Mesenchymal stem cell (in vitro differentiated cells and primary cell): ENCODE data around the gene TMEM87A.

ENCODE experiments used
- DNase-seq: peaks from one replicate; pipeline ENCODE4 v3.0.0-alpha.2; 2013
- H2AFZ ChIP-seq: one replicate; pipeline ENCODE4 v1.6.1; 2013; ENCODE audit warnings: low read depth, mild to moderate bottlenecking, control low read depth, inconsistent platforms, low read length, moderate library complexity
- H2AK5ac ChIP-seq: 2 replicates; pipeline ENCODE4 v1.6.1; 2013; ENCODE audit warnings: low read length, moderate library complexity, mild to moderate bottlenecking, inconsistent platforms; ENCODE audit not compliant: severe bottlenecking
- H2BK120ac ChIP-seq: one replicate; pipeline ENCODE4 v1.6.1; 2013; ENCODE audit warnings: low read depth, mild to moderate bottlenecking, inconsistent platforms, low read length, moderate library complexity
- H2BK12ac ChIP-seq, 2 experiments: one replicate each; pipeline ENCODE4 v1.6.1; 2013; ENCODE audit warnings: inconsistent platforms in 2 of 2, low read length in 2 of 2, mild to moderate bottlenecking in 2 of 2, moderate library complexity in 2 of 2, control low read depth in 1 of 2
- H2BK15ac ChIP-seq: one replicate; pipeline ENCODE4 v1.6.1; 2013; ENCODE audit warnings: mild to moderate bottlenecking, low read depth, inconsistent platforms; ENCODE audit not compliant: poor library complexity, severe bottlenecking
- H2BK5ac ChIP-seq: 2 replicates; pipeline ENCODE4 v1.6.1; 2013; ENCODE audit warnings: low read depth, mild to moderate bottlenecking, low read length, control low read depth, inconsistent platforms; ENCODE audit not compliant: poor library complexity, severe bottlenecking
- H3K14ac ChIP-seq, 2 experiments: one replicate each; pipeline ENCODE4 v1.6.1; 2013; ENCODE audit warnings: inconsistent platforms in 2 of 2, low read length in 2 of 2, control low read depth in 1 of 2, mild to moderate bottlenecking in 1 of 2, moderate library complexity in 1 of 2
- H3K18ac ChIP-seq, 2 experiments: one replicate each; pipeline ENCODE4 v1.6.1; 2013; ENCODE audit warnings: inconsistent platforms in 2 of 2, low read length in 2 of 2, control low read depth in 1 of 2, low read depth in 1 of 2, mild to moderate bottlenecking in 1 of 2
- H3K23ac ChIP-seq, 2 experiments: one replicate each; pipeline ENCODE4 v1.6.1; 2013; ENCODE audit warnings: inconsistent platforms in 2 of 2, low read length in 2 of 2, mild to moderate bottlenecking in 2 of 2, moderate library complexity in 2 of 2, control low read depth in 1 of 2
- H3K27ac ChIP-seq: 2 replicates; pipeline ENCODE4 v1.5.1; 2013; ENCODE audit warnings: mild to moderate bottlenecking, moderate library complexity, low read length, control low read depth, inconsistent platforms; ENCODE audit not compliant: poor library complexity, severe bottlenecking
- H3K27me3 ChIP-seq, 2 experiments: 2 replicates each; pipeline versions ENCODE4 v1.6.1 to v1.7.0; 2013; ENCODE audit warnings: low read length in 2 of 2, mild to moderate bottlenecking in 2 of 2, moderate library complexity in 2 of 2, control low read depth in 1 of 2, inconsistent platforms in 1 of 2; ENCODE audit not compliant: control insufficient read depth in 1 of 2, insufficient read depth in 1 of 2
- H3K36me3 ChIP-seq, 2 experiments: 2 replicates each; pipeline versions ENCODE4 v1.6.1 to v1.7.0; 2013; ENCODE audit warnings: low read length in 2 of 2, control low read depth in 1 of 2, inconsistent platforms in 1 of 2, low read depth in 1 of 2, mild to moderate bottlenecking in 1 of 2; ENCODE audit not compliant: insufficient read depth in 2 of 2, control insufficient read depth in 1 of 2
- H3K4ac ChIP-seq, 2 experiments: one replicate each; pipeline ENCODE4 v1.6.1; 2013; ENCODE audit warnings: inconsistent platforms in 2 of 2, low read length in 2 of 2, mild to moderate bottlenecking in 2 of 2, moderate library complexity in 2 of 2, control low read depth in 1 of 2, low read depth in 1 of 2
- H3K4me1 ChIP-seq: 2 replicates; pipeline ENCODE4 v1.6.1; 2013; ENCODE audit warnings: low read depth, low read length, control low read depth; ENCODE audit not compliant: control insufficient read depth, insufficient read depth
- H3K4me2 ChIP-seq: 2 replicates; pipeline ENCODE4 v1.6.1; 2013; ENCODE audit warnings: low read length, mild to moderate bottlenecking, inconsistent platforms; ENCODE audit not compliant: poor library complexity, severe bottlenecking
- H3K4me3 ChIP-seq, 2 experiments: 2 replicates each; pipeline versions ENCODE4 v1.5.1 to v1.7.0; 2013; ENCODE audit warnings: low read length in 2 of 2, mild to moderate bottlenecking in 2 of 2, control low read depth in 1 of 2, low read depth in 1 of 2; ENCODE audit not compliant: insufficient read depth in 1 of 2
- H3K79me1 ChIP-seq: replicated peaks from 2 replicates; pipeline ENCODE4 v1.6.1; 2013; ENCODE audit warnings: mild to moderate bottlenecking, control low read depth, low read length, inconsistent platforms; ENCODE audit not compliant: poor library complexity, severe bottlenecking
- H3K9ac ChIP-seq: 2 replicates; pipeline ENCODE4 v1.7.0; 2013; ENCODE audit warnings: mild to moderate bottlenecking, low read length, moderate library complexity
- H3K9me3 ChIP-seq: 2 replicates; pipeline ENCODE4 v1.7.0; 2013; ENCODE audit warnings: mild to moderate bottlenecking, low read length; ENCODE audit not compliant: control insufficient read depth
- H4K8ac ChIP-seq: one replicate; pipeline ENCODE4 v1.6.1; 2013; ENCODE audit warnings: inconsistent platforms, mild to moderate bottlenecking, low read length, moderate library complexity
- H4K91ac ChIP-seq: one replicate; pipeline ENCODE4 v1.6.1; 2013; ENCODE audit warnings: mild to moderate bottlenecking, low read length, inconsistent platforms
- WGBS: methylation state at CpG from one replicate; pipeline ENCODE4 v1.1.7; 2013; ENCODE audit warnings: mixed read lengths; 5-methylcytosine and 5-hydroxymethylcytosine counted together

Gene TMEM87A

GRCh38 chr15:42171795-42172194 is 101.4 kb downstream of the TMEM87A start:
- H2AFZ ChIP-seq = no peak overlapping the region
- H3K79me1 ChIP-seq = peaks cover 4% of the 10 kb centered on the region
- no peak overlapping the region for H3K23ac ChIP-seq
- H3K27me3 ChIP-seq = no peaks in the 10 kb centered on the region
- H2BK12ac ChIP-seq = no peak overlapping the region
- H4K91ac ChIP-seq = no peak overlapping the region
- H3K36me3 ChIP-seq = peaks cover 44 to 95% of the 10 kb centered on the region in 2 experiments
- H3K4ac ChIP-seq = no peak overlapping the region
- no peak overlapping the region for H3K14ac ChIP-seq
- no peak overlapping the region for H3K9ac ChIP-seq
- no peak overlapping the region for H3K4me2 ChIP-seq
- 100% methylated on average over 1 of the region's 1 CpG for WGBS
- no peak overlapping the region for H4K8ac ChIP-seq
- DNase-seq = no peak
- no peak overlapping the region for H3K18ac ChIP-seq
- H3K4me1 ChIP-seq = no peaks in the 10 kb centered on the region
- H3K9me3 ChIP-seq = no peaks in the 10 kb centered on the region
- no peak overlapping the region for H2BK15ac ChIP-seq
- no peak overlapping the region for H2AK5ac ChIP-seq
- H2BK120ac ChIP-seq = no peak overlapping the region
- H3K4me3 ChIP-seq = no peak overlapping the region
- H2BK5ac ChIP-seq = no peak overlapping the region
- no peak overlapping the region for H3K27ac ChIP-seq

GRCh38 chr15:42171122-42171521 is 102.1 kb downstream of the TMEM87A start:
- Histone ChIP-seq H3K79me1 (peaks cover 4% of the 10 kb centered on the region), H3K27me3 (no peaks in the 10 kb centered on the region), H3K4me1 (no peaks in the 10 kb centered on the region), H3K4me2 (no peak overlapping the region), H2BK15ac (no peak overlapping the region), H3K9me3 (no peaks in the 10 kb centered on the region), H3K27ac (no peak overlapping the region), H3K4ac (no peak overlapping the region), H2BK5ac (no peak overlapping the region), H2AK5ac (no peak overlapping the region), H3K36me3 (peaks cover 51 to 95% of the 10 kb centered on the region in 2 experiments), H3K23ac (no peak overlapping the region), H3K9ac (no peak overlapping the region), H3K4me3 (no peak overlapping the region), H2BK12ac (no peak overlapping the region), H4K91ac (no peak overlapping the region), H2BK120ac (no peak overlapping the region), H2AFZ (no peak overlapping the region), H3K14ac (no peak overlapping the region), H4K8ac (no peak overlapping the region), H3K18ac (no peak overlapping the region)
- DNase-seq = no peak
- 95% methylated on average over 1 of the region's 1 CpG for WGBS

- Histone ChIP-seq H2AFZ (no peak overlapping the region), H3K27me3 (no peaks in the 10 kb centered on the region), H3K23ac (no peak overlapping the region), H2BK120ac (no peak overlapping the region), H3K9ac (no peak overlapping the region), H3K4me2 (no peak overlapping the region), H4K8ac (no peak overlapping the region), H3K9me3 (no peaks in the 10 kb centered on the region), H3K4ac (no peak overlapping the region), H3K79me1 (peaks cover 2% of the 10 kb centered on the region), H3K18ac (no peak overlapping the region), H2BK12ac (no peak overlapping the region), H3K14ac (no peak overlapping the region), H2AK5ac (no peak overlapping the region), H3K4me3 (no peak overlapping the region), H2BK15ac (no peak overlapping the region), H4K91ac (no peak overlapping the region), H2BK5ac (no peak overlapping the region), H3K4me1 (no peaks in the 10 kb centered on the region), H3K27ac (no peak overlapping the region), H3K36me3 (peaks cover 65 to 99% of the 10 kb centered on the region in 2 experiments)
- DNase-seq = no peak
- 96% methylated on average over 13 of the region's 13 CpGs for WGBS
Measured at GRCh38 chr15:42166225-42166940, 106.8 kb downstream of the TMEM87A start.

DNA sequence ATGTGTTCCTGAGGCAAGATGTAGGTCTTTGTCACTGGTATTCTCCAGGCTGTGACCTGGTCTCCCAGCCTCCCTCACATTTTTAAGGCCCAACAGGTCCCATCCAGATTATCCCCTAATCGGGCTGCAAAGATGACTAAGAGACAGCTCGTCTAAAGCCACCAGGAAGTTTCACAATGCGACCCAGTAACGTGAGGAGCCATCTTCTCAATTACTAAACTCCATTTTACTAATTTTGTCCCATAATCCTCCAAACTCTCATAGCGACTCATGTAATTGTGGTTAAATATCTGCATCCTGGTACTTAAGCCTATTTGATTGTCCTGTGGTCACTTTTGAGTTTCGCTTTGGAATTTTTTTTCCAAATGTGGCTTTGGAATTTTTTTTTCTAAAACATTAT is 108.1 kb downstream of the TMEM87A start:
- Histone ChIP-seq H2AK5ac (no peak overlapping the region), H2BK12ac (no peak overlapping the region), H2AFZ (no peak overlapping the region), H3K9me3 (no peaks in the 10 kb centered on the region), H4K8ac (no peak overlapping the region), H2BK15ac (no peak overlapping the region), H3K4me3 (no peak overlapping the region), H3K14ac (no peak overlapping the region), H3K36me3 (peaks cover 71 to 100% of the 10 kb centered on the region in 2 experiments), H3K4ac (no peak overlapping the region), H2BK120ac (no peak overlapping the region), H3K4me2 (no peak overlapping the region), H3K9ac (no peak overlapping the region), H3K4me1 (no peaks in the 10 kb centered on the region), H2BK5ac (no peak overlapping the region), H3K23ac (no peak overlapping the region), H3K27me3 (no peaks in the 10 kb centered on the region), H3K18ac (no peak overlapping the region), H4K91ac (no peak overlapping the region), H3K27ac (no peak overlapping the region), H3K79me1 (peaks cover 2% of the 10 kb centered on the region)
- DNase-seq = no peak
- 75% methylated on average over 4 of the region's 6 CpGs for WGBS
